GM12864 (cell line): Measurements from ENCODE around the gene INPP4A.

ENCODE experiments used
- DNase-seq: peaks from one replicate; pipeline ENCODE4 v3.0.0-alpha.2; 2011; ENCODE audit warnings: low read depth
- H3K4me3 ChIP-seq: 2 replicates; pipeline ENCODE4 v1.5.1; 2011; ENCODE audit warnings: mild to moderate bottlenecking, low read depth, low read length, control low read depth
- TF ChIP-seq, protein P1 (sequence below): IDR thresholded peaks from 2 replicates; pipeline ENCODE4 v1.5.1; 2011; ENCODE audit warnings: low read depth, mild to moderate bottlenecking, moderate library complexity, low read length, control low read depth, inconsistent platforms; ENCODE audit errors: missing control alignments

The INPP4A gene

DNA sequence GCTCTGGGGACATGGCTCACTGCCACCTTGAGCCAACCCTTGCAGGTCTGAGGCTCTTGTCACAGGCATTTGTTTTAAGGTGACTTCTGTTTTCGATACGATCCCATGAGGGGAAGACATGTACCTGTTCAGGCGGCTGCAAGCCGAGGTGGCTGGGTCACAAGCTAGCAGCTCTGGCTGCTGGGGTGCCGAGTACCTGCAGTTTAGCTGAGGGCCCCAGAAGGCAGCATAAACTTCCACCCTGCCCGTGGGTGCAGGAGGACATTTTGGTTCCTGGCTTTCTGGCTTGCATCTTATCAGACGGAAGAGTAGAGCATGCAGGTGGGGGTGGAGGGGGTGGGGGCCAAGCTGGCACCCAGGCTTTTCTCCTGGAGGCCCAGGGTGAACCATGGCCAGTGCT lies 135.3 kb downstream of the INPP4A start:
- TF ChIP-seq, protein P1, sequence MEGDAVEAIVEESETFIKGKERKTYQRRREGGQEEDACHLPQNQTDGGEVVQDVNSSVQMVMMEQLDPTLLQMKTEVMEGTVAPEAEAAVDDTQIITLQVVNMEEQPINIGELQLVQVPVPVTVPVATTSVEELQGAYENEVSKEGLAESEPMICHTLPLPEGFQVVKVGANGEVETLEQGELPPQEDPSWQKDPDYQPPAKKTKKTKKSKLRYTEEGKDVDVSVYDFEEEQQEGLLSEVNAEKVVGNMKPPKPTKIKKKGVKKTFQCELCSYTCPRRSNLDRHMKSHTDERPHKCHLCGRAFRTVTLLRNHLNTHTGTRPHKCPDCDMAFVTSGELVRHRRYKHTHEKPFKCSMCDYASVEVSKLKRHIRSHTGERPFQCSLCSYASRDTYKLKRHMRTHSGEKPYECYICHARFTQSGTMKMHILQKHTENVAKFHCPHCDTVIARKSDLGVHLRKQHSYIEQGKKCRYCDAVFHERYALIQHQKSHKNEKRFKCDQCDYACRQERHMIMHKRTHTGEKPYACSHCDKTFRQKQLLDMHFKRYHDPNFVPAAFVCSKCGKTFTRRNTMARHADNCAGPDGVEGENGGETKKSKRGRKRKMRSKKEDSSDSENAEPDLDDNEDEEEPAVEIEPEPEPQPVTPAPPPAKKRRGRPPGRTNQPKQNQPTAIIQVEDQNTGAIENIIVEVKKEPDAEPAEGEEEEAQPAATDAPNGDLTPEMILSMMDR = no peak
- no peak for DNase-seq

DNA sequence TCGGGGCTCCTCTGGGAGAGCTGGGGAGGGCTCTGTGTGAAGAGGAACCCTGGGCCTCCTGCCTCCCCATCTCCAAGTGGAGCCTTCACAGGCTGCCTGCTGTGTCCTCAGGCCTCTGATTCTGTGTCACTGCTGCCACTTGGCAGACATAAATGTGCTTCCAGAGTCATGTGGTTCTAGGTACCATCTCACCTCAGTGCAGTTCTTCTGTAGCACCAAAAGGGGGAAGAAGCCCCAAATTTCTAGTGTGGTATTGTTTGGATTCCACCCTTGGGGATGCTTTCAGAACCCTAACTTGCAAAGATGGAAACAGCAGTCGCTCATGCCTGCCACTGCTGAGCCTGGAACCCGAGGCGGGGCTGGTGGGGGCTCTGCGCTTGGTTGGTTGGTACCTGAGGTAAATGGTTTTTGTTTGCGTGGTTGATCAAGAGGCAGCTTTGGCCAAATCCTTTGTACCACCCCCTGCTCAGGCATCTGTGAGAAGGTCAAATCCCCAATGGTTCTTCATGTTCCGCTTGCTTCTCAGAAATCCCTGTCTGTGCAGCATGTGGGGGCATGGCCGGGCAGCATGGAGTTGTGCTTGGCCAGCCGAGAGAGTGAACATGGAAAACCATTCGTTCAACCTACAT lies 136.1 kb downstream of the INPP4A start:
- DNase-seq = no peak
- TF ChIP-seq, protein P1 = peak; percentile 30
- H3K4me3 ChIP-seq = no peak overlapping the region

More for the DNA sequence above, 135.3 kb downstream of the INPP4A start:
- no peak overlapping the region for H3K4me3 ChIP-seq

DNA sequence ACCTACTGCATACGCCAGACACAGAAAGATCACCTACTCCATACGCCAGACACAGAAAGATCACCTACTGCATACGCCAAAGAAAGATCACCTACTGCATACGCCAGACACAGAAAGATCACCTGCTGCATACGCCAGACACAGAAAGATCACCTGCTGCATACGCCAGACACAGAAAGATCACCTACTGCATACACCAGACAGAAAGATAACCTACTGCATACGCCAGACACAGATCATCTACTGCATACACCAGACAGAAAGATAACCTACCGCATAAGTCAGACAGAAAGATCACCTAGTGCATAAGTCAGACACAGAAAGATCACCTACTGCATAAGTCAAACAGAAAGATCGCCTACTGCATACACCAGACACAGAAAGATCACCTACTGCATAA lies 137.9 kb downstream of the INPP4A start:
- H3K4me3 ChIP-seq = no peak overlapping the region
- DNase-seq = no peak
- TF ChIP-seq, protein P1 = no peak

DNA sequence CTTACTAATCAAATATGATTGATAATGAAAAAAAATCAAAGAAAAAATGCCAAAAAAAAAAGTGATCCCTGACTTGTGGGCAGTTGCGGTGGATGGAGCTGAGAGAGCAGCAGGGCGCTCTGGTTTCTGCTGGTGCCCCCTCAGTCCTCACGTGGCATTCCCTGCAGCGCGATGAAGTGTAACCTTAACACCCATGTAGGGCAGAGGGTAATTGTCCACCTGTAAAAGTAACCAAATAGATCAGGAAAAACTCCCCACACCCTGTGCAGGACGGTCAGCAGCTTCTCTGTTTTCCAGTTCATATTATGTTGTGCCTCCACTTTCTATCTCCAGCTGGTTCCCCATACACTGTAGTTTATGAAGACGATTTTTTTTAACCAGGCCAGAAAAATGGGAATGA lies 138.6 kb downstream of the INPP4A start:
- TF ChIP-seq, protein P1 = no peak
- no peak overlapping the region for H3K4me3 ChIP-seq
- DNase-seq = no peak

DNA sequence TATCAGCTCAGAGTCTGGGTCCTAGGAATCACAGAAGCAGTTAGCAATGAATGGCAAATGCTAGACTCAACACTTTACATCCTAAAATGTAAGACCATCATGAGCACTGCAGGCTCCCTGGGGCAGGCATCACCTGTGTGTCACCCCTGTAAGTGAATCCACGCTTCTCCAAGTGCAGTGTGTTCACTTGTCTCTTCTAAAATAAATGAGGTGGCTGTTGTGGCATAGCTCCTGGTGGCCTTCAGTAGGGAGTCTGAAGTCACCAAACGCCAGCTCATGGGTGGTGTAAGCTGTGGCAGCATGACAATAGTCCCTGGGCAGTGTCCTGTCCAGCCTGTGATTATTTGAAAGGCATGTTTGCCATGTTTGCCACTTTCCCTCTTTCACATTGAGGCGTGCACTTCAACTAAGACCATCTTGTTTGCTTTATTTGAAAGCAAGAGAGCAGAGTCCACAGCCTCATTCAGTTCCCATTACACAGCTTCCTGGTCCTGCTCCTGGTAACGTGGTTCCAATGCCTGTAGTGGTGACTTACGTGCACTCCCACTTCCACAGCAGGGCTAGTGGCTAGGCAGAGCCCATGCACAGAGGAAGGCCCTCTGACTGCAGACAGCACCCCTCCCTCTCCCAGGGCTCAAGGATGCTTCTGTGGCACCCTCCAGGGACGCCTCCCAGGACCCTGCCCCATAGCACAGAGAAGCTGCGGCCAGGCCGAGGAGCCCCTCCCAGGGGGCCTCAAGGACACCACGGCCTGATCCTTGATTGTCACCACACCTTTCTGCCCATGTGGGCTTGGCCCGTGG lies 139.4 kb downstream of the INPP4A start:
- TF ChIP-seq, protein P1 = no peak
- H3K4me3 ChIP-seq = no peak overlapping the region
- DNase-seq = no peak

DNA sequence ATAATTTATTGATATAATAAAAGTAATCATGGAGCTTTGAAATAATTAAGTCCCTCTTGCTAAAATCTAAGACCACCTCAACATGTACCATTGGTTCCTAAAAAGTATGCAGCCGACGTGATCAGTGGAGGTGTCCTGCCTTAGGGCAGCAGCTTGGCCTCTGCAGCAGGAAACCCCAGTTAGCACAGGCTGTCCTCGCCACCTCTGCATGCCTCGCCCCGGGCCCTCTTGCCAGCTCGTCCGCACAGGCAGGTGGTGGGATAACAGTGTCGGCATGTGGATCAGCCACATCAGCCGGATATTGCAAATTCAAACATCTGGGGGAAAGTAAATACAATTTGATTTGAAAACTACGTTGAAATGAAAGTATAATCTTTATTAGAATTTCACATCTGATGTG lies 140.7 kb downstream of the INPP4A start:
- TF ChIP-seq, protein P1 = no peak

More for the DNA sequence above, 140.7 kb downstream of the INPP4A start:
- DNase-seq = no peak
- H3K4me3 ChIP-seq = no peak overlapping the region
